T-helper 2 cell (primary cell): ENCODE results near the gene ARRB1.
A peak's percentile ranks its signal among the peaks of the same experiment; 100 is the strongest.
"Not testable (repeated sequence)": the region's sequence is repeated elsewhere in the genome, so short reads cannot be mapped to it uniquely, and the experiment has no call there.

Experiments used
- DNase-seq, 5 experiments: peaks; one replicate each; pipeline versions ENCODE4 v3.0.0 to v3.0.0-alpha.2; 2012 to 2022
- total RNA-seq, 2 donors: gene quantifications; one replicate each; lab custom pipeline; 2026; lab: John Stamatoyannopoulos, UW

ARRB1 gene
- total RNA-seq = 27.7 to 36.4 reads per million in 2 donors

DNA sequence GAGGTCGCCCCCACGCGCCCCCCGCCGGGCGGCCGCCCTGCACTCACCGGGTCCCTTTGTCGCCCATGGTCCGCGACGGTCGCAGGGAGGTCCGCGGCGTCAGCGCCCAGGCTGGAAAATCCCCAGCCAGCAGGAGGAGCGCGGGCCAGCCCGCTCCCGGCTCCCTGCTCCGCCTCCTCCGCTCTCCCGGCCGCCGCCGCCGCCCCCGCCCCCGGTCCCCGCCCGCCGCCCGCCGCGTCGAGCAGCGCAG lies at the start of gene ARRB1:
ARRB1 (minus strand) TSS at position 121 of the 250 bp plus-strand sequence; CDS start at position 67, 54 bp downstream.
- no peak for DNase-seq

DNA sequence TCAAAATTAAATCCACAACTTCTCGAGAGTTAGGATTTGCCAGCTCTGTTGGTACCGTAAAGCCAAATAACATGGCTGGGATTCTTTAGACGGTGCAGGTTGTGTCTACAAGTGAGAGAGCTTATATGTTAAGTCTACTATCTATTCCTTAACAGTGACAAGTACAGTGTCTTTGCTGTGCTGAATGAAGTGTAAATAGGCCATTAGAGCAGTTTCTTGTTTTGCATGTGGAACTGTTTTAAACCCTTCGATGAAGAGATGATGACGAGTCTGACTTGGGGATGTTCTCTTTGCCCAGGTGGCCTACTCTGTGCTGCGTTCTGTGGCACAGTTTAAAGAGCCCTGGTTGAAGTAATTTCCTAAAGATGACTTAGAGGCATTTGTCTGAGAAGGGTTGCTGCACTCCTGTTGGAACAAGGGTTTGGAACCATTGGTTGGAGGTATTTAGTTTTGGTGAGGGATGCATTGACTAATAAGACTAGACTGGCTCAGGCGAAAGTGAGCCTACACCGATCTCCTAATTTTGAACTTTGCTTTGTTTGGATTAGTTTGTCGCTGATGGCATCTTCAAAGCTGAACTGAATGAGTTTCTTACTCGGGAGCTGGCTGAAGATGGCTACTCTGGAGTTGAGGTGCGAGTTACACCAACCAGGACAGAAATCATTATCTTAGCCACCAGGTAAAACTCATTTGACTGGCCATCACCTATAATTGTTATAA lies 48.8 kb upstream of the ARRB1 start:
- peak in 2 of 5 experiments; percentile 6 to 38 for DNase-seq

DNA sequence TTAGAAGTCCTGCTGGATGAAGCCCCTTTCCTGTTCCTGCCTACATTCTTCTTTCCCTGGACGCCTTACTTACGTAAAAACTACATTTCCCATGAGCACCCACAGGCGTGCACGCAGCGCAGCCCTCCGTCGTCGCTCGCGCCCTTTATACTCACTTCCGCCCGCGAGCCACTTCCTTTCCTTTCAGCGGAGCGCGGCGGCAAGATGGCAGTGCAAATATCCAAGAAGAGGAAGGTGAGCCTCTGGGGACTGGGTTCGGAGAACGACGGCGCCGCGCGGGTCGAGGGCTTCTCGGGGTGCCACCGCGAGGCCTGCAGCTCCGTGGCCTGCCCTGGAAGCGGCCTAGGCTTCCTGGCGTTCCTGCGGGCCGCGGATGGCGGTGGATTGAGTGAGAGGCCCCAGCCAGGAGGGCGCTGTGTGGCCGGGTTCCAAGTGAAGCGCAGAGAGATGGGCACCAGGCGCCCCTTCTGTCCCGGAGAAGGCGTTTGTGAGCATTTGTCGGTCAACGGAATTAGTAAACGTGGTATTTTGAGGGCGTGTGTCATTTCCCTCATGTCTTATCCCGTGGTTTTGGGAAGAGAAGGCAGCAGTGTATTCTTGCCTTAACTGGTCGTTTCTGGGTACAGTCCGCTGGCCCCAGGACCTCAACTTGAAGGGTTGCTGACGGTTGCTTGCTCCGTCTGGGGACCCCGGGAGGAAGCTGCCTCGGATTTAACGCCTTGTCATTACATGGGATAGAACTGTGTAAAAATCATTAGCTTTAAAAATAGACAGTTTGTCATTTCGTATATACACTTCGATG lies 48.1 kb upstream of the ARRB1 start, which contains the start of gene RPS3:
RPS3 (plus strand) TSS at position 175 of the 802 bp plus-strand sequence; CDS start at position 205, 30 bp downstream.
- peak; percentile 74 to 94 (median 84) for DNase-seq

DNA sequence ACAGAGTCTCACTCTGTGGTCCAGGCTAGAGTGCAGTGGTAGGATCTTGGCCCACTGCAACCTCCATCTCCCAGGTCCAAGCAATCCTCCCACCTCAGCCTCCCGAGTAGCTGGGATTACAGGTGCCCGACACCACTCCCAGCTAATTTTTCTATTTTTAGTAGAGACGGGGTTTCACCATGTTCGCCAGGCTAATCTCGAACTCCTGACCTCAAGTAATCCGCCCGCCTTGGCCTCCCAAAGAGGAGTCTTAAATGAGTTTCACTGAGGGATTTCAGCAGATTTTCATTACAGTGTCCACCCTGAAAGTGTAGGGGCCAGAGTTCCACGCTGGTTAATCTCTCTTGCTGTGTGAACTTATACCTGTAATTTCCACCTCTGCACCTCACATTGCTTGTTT lies 47.4 kb upstream of the ARRB1 start:
- no peak for DNase-seq

DNA sequence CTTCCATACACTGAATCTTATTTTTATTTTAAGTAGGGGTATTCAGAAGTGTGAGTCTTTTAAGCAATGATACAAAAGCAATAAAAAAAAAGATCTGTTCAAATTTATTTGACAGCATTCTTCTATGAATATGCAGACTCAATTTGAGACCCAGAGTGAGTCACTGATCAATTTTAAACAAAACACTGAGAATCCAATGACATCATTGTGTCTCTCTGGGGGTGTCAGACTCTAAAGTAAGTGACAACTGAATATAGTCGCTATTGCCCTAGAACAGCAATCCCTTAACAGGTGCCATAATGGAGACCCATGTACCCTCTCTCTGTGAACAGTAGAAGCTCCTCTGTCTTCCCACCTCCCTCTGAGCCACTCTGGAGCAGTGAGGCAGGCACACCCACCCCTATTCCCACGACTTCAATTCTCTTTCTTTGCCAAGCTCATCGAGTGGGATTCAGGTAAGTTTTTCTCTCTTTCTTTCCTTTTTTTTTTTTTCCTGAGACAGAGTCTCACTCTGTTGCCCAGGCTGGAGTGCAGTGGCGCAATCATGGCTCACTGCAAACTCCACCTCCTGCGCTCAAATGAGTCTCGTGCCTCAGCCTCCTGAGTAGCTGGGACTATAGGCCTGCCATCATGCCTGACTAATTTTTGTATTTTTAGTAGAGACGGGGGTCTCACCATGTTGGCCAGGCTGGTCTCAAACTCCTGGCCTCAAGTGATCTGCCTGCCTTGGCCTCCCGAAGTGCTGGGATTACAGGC lies 42.8 kb upstream of the ARRB1 start:
- no peak for DNase-seq

DNA sequence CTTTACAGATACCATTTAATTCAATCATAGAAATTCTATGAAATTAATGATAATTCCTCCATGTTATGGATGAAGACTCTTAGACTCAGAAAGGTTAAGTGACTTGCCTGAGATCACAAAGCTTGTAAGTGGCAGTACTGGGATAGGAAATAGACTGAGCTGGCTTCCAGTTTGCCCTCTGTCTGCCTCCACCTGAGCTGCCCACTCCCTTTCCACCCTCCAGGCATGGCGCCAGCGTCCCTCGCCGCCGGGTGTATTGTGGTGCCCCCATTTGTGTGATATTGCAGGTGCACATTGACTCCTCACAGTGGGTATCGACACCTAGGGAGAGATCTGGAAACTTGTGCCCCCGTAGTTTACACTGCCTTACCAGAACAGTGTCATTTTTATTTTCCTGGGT lies 38.5 kb upstream of the ARRB1 start:
- no peak for DNase-seq

DNA sequence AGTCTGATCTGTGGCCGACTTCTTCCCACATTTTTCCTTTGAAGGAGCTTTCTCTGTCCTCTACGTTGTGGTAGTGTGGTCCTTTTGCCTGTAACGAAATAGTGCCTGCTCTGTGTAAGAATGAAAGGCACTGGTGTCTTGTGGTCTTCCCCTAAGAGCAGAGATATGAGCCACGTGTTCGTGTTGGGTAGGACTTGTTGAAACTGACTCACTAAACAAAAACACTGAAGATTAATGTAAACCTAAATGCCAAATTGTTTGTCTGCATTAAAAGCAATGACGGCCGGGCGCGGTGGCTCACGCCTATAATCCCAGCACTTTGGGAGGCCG lies 37.8 kb upstream of the ARRB1 start:
- peak in 1 of 5 experiments; percentile 64 for DNase-seq

DNA sequence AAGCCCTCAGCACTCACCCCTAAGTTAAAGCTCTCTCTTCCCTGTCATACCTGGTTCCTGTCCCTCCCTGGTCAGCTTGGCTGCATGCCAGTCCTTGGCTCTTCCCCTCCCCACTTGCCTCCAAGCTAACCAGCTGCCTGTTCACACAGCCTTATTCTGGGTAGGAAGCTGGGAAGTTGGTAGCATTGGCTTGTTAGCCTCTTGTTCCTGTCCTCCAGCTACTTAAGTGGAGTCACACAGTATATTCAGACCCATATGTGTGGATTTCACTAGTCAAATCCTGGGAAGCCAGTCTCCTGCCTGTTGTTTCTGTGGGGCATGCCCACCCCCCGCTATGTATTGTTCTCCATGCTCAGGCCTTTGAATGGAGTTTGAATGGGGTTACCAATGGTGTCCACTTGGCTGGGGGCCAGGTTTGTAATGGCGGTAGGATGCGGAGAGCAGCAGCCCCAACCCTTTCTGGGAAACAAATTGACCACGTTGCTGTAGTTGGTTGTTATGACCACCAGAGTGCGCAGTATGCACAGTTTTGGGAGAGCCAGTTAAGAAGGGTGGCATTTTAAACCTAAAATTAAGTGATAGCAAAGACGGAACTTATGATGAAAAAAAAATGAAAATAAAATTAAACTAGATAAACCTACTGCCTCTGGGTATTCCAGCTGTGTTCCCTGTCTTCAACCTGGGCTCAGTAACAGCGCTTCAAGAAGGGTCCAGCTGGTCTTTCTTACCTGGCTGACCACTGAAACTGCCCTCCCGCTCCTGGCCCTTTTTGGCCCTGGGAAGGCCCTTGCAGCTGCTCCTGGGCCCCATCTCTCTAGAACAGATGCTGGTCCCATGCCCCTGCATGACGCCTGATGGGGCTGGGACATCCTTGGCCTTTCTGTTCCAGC lies 37.2 kb upstream of the ARRB1 start:
- DNase-seq = peak in 4 of 5 experiments; percentile 41 to 82 (median 52)

DNA sequence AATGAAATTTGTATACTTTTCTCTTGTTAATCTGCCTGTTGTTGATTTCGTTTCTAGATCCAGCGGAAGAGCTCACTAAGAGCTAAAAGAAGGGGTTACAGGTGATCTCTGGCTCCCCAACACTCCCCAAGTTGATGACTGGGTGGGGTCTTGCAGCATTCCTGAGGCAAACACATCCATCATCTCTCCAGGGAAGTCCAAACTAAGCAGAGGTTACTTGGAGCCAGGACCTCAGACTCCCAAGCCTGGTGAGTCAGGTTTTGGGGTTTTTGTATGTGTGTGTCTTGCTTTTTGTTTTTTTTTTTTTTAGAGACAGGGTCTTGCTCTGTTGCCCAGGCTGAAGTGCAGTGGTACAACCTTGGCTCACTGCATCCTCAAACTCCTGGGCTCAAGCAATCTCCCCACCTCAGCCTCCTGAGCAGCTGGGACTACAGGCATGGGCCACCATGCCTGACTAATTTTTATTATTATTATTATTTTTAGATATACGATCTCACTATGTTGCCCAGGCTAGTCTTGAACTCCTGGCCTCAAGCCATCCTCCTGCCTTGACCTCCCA lies 36.4 kb upstream of the ARRB1 start:
- DNase-seq = no peak

DNA sequence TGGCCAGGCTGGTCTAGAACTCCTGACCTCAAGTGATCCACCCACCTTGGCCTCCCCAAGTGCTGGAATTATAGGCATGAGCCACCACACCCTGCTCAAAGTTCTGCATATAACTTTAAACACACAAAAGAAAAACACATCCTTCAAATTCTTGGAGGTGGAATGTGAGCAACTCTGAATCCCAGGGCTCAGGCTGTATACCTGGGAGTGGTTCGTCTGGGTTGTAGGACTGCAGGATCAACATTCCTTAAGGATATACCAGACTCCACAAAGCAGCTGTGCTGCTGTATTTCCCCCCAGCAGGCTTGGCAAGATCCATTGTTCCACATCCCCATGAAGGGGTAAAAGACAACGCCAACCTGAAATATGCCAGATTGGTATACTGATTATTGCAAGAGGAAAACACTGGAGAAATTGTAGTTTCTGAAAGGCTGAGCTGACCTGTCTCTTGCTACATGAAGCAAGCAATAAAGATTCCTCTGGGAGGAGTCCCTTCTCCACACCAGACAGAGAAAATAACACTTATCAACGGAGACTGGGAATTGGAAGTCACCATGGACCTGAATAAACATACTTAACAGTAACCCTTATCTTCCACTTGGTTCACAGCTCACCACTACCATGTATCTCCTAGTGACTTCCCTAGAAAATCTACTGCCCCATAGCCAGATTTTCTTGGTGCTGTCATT lies 35.6 kb upstream of the ARRB1 start:
- no peak for DNase-seq

DNA sequence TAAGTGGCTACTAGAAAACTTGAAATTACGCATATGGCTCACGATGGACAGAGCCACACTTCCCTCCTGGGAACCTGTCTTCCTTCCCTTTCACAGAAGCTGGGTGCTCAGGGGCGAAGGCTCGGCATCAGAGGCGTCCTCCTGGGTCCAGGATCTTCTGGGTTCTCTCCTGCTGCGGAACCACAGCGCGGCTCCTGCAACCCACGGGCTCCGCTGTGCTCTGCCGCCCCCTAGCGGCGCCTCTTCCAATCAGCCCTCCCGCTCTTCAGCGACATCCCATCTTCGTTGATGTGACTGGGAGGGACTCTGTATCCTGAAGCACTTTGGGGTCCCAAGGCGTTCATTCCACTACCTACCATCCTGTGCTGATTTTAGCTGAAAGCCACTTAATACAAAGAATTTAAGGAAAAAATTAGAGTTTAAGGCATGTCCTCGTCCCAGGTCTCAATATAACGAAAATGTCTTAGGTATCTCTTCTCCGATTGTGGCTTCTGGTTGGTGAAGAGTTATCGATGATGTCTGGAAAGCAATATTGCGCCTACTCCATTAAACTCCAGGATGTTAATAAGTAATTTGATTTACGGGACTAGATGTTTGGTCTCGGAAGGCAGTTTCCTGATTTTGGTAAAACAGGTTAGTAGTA lies 33.1 kb upstream of the ARRB1 start:
- peak; percentile 55 to 71 (median 67) for DNase-seq

DNA sequence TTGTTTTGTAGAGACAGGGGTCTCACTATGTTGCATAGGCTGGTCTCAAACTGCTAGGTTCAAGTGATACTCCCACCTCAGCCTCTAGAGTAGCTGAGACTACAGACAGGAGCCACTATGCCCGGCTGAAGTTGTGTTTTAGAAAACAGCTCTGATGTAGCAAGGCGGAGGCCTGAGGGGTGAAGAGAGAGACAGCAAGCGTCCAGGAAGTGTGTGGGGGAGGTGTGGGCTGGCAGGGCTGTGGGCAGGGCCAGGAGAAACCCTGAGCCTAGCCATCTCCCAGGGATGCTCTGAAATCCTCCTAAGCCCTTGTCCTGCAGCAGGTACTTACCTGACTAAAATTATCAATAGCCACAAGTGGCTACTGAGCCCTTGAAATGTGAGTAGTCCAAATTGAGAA lies 31.8 kb upstream of the ARRB1 start:
- peak in 2 of 5 experiments; percentile 23 to 64 for DNase-seq

DNA sequence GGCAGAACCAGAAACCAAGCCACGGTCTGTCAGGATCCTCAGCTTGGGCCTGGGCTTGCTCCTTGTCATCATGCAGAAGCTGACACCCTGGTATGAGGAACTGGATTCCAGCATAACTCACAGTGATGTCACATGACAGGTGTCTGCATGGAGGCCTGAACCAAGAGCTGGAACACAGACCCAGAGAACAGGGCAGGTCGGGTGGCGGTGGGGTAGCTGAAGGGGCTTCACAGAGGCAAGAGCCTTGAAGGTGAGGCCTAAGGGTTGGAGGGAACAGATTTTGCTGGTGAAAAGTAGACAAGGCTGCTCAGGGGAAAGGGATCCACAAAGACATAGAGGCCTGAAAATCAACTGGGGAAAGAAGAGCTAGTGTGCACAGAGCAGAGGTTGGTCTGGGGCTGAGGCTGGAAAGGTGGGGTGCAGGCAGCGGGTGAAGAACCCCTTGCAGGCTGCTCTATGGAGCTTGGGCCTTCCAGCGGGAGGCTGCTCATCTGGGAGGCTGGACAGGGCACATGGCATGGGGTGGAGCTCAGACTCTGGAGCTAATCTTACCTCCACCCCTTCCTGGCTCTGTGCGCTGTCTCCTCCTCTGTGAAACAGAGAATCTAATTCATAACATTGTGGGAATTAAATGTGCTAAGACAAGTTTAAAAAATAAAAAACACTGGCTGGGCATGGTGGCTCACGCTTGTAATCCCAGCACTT lies 29.4 kb upstream of the ARRB1 start:
- no peak for DNase-seq

DNA sequence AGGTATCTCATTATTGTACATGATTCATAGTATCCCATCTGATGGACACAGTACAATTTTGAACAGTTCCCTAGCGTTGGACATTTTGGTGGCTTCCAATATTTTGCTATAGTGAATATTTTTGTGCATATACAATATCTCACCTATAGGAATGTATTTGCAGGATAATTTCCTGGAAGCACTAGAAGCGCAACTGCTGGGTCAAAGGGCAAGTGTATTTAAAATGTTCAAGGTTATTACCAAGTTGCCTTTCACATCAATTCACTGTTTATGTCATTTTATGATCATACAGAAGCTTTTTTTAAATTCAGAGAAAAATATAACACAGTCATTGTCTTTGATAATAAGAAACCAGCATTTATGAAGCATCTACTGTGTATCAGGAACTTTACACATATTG lies 28.8 kb upstream of the ARRB1 start:
- DNase-seq = no peak

DNA sequence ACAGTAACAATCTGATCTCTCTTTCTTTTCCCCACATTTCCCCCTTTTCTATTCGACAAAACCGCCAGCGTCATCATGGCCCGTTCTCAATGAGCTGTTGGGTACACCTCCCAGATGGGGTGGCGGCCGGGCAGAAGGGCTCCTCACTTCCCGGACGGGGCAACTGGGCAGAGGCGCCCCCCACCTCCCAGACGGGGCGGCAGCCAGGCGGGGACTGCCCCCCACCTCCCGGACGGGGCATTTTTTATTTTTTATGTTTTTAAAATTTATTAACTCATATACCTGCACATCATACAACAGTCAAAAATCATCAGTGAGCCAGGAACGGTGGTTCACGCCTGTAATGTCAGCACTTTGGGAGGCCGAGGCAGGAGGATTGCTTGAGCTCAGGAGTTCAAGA lies 27.3 kb upstream of the ARRB1 start:
- not testable (repeated sequence) for DNase-seq

DNA sequence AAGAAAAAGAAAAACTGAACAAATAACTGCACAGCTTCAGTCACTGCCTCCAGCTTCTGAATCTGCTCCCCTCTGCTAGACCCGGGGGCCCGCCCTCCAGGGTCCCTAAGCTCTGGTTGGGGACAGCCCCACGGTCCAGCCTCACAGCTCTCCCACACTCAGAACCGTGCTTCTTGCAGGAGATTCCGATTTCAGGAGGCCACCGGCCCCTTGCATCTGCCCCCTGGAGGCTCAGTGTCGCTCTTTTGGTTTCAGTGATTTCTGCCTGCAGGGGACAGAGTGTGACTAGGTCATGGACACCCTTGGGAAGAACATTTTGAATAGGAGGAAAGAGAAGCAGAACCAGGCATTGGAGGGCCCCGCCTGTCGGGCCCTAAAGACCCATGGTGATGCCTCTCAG lies 24.7 kb upstream of the ARRB1 start:
- no peak for DNase-seq

DNA sequence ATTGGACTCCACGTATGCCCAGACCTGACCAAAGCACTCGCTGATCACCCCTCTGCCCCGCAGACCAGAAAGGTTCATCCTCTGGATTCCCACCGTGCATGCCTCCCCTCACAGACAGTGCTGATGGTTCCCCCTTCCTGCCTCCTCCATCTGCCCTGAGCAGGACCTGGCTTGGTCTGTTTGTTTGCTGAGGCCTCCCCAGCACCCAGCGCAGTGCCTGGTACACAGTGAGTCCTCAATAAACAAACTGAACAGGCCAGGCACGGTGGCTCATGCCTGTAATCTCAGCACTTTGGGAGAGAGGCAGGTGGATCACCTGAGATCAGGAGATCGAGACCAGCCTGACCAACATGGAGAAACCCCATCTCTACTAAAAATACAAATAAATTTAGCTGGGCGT lies 24.2 kb upstream of the ARRB1 start:
- DNase-seq = no peak

DNA sequence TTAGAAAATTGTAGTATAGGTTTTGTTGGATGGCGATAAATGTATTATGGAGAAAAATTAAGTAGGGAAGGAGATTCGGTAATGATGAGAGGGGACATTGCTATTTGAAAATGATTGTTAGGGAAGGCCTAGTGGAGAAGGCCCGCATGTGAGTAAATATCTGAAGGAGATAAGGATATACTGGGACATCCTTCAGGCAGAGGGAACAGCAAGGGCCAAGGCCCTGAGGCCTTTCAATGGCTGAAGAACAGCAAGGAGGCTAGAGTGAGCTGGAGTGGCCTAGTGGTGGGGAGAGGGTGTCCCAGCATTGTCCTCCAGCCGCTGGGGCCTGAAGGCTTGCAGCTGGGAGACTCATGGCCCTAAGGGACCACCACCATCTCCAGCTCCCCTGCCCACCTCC lies 23.2 kb upstream of the ARRB1 start:
- no peak for DNase-seq

DNA sequence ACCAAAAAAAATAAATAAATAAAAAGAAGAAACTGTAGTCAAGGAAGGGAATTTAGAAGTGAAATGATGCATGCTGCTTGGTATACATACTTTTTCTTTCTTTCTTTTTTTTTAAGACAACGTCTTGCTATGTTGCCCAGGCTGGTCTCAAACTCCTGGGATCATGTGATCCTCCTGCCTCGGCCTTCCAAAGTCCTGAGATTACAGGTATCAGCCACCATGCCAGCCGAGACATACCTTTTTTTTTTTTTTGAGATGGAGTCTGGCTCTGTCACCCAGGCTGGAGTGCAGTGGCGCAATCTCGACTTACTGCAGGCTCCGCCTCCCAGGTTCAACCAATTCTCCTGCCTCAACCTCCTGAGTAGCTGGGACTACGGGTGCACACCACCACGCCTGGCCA lies 21.7 kb upstream of the ARRB1 start:
- no peak for DNase-seq
